Neural cell (in vitro differentiated cells): ENCODE data around the gene COG1.

ENCODE experiments used
- CTCF ChIP-seq: fragments of 450-650 bp; IDR thresholded peaks from 2 replicates; pipeline ENCODE4 v1.5.1; 2014; ENCODE audit warnings: antibody characterized with exemption, mild to moderate bottlenecking, moderate library complexity; ENCODE audit not compliant: poor library complexity, severe bottlenecking
- SMC3 ChIP-seq: fragments of 450-650 bp; conservative IDR thresholded peaks from 2 replicates; pipeline ENCODE4 v1.6.1; 2014; ENCODE audit warnings: antibody characterized with exemption, mild to moderate bottlenecking, moderate library complexity; ENCODE audit not compliant: poor library complexity

DNA sequence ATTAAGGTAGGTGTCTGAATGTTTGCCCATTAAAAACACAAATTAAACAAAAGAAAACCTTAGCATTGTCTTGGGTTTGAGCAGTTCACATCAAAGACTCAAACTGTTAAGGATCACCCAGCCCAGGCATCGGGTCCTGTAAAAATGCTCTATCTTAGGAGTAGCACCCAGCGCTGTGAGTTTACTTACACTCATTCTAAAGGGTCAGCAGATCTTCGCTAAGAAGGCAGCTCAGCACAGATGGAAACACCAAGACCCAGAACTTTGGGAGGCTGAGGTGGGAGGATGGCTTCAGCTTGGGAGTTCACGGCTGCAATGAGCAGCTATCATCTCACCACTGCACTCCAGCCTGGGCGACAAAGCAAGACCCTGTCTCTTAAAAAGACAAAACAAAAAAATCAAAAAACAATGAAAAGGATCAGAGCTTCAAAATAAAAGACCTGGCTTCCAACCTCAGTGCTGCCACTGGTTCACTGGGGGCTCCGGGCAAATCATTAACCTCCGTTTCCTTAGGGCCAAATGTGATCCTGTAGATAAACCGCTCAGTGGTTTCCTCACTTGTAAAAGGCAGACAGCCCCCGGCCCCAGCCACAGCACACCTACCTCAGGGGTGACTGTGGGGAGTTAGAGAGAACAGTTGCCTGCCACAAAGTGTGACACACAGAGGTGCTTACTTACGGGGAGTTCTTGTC is 11.1 kb downstream of the COG1 start:
- TF ChIP-seq CTCF, result no peak
- no peak for TF ChIP-seq SMC3
